Measurements from ENCODE around the gene GMEB1.

Gene GMEB1

DNA sequence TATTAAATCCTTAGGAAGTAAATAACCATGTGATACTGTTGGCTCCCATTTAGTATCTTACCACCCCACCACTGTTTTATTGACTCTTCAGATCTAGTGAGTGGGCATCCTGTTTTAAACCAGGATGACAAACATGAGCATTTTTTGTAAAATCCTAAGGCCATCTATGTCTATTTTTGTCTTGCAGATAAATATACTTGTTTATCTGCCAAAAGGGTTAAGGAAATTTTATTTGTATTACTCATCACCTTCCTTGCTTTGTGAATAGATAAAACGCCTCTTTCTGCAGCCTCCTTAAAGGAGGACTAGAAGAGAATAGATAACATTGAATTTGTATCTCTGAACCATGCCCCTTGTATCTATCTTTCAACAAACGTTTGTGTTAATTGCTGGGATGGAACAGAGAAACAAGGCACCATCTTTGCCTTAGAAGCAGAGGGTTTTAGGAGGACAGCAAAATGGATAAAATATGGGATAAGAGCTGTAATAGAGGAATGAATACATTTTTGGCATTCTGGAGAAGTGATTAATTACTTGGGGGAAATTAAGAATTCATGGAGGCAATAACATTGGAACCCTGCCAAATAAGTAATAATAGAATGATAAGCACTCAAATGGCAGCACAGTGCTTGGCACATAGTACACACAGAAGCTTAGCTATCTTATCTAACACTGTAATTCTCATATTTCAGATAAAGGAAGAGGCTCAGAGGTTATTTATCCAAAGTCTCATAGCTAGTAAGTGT is 82.9 kb downstream of the GMEB1 start:
- DNase-seq (ENCODE audit: low read depth in 2 of 2) = no peak

DNA sequence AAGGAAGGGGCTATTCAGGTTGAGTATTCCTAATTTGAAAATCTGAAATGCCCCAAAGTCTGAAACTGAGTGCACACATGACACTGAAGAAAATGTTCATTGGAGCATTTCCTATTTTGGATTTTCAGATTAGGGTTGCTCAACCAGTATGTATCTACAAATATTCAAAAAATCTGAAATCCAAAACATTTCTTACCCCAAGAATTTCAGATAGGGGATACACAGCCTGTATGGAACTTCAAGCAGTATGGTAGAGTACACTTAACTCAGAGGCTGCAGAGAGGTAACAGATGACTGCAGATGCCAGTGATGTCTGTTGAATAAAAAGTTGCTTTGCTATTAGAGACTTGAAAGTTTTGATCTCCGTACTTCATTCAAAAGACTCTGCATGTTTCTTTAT is 87.1 kb downstream of the GMEB1 start:
- no peak for DNase-seq (ENCODE audit: low read depth in 2 of 2)

DNA sequence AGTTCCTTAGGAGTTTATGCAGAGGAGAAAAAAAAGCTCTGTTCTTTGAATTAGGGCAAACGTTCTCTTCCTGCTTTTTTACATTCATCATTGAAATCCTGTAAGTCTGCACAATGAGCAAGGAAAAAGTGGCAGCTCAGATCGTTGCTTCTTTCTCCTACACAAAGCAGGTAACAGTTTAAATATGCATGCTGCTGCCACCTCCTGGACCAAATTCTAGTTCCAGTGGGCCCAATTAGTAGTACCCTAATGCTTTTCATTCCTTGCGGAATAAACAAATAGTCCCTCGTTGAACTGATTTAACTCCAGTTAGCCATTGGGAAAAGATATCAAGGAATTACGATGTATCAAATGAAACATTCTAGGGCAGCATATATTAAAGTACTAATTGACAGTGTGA is 88.3 kb downstream of the GMEB1 start:
- DNase-seq (ENCODE audit: low read depth in 2 of 2) = no peak

DNA sequence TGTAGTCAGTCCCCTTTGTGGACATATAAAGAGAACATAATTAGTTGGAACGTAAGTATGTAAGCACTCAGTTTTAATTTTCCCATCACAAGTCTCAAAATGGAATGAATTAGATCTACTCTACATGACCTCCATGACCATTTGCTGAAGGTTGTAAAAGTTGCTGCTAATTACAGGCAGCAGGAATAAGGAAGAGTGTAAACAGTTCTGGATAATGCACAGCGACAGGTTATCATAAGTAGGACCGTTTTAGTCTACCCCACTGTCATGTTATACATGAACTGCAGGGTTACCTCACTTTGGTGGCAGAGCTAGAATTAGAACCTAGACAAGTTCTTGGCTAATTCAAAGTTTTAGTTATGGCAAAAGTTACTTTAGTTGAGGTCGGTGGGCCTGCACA is 89.8 kb downstream of the GMEB1 start:
- DNase-seq (ENCODE audit: low read depth in 2 of 2) = no peak

DNA sequence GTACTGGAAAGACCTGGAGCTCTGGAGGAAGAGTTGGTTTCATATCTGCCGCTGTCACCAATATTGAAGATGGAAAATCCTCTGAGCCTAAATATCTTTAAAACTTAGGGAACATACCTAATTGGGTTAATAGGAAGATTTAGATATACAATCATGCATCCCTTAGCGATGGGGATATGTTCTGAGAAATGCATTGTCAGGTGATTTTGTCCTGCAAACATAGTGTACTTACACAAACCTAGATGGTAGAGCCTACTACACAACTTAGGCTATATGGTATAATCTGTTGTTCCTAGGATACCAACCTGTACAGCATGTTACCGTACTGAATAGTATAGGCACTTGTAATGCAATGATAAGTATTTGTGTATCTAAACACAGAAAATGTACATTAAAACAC is 90.7 kb downstream of the GMEB1 start:
- DNase-seq (ENCODE audit: low read depth in 2 of 2) = no peak

DNA sequence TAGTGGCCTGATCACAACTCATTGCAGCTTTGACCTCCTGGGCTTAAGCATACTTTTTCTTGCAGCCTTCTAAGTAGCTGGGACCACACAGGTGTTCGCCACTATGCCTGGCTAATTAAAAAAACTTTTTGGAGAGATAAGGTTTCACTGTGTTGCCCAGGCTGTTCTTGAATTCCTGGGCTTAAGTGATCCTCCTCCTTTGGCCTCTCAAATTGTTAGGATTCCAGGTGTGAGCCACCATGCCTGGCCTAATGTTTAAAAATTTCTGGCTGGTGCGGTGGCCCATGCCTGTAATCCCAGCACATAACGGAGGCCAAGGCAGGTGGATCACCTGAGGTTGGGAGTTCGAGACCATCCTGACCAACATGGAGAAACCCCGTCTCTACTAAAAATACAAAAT is 92.6 kb downstream of the GMEB1 start:
- DNase-seq (ENCODE audit: low read depth in 2 of 2) = no peak

DNA sequence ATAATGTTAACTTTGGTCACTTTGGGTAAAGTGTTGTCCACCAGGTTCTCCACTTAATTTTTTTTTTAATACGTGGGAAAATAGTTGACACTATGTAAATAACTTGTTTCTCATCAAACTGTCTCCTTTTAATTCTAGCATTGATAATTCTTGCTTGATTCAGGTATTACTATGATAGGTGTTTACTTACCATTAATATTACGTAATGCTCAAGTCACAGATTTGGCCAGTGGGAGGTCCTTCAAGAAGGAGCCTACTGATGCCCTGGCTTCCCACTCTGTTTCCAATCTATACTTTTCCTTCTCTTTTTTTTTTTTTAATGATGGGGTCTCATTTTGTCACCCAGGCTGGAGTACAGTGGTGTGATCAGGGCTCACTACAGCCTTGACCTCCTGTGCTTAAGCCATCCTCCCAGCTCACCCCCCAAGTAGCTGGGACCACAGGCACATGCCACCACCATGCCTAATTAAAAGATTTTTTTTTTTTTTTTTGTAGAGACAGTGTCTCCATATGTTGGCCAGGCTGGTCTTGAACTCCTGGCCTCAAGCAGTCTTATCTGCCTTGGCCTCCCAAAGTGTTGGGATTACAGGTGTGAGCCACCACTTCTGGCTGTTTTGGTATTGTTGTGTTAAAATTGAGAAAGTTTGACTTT is 98.1 kb downstream of the GMEB1 start:
- no peak for DNase-seq (ENCODE audit: low read depth in 2 of 2)
